ENCODE results near the gene IFT52. TPM values are rescaled to one million over a fixed set of nuclear protein-coding genes. Genes with fewer than 3 reads are reported as not detected.

The IFT52 gene
- total RNA-seq, 4 donors from 2014 or later, result 1.4 to 83.4 (median 19.9) TPM

- no peak for TF ChIP-seq CTCF (IDR thresholded peaks at IDR 0.05)
- no peak for TF ChIP-seq POLR2A (IDR thresholded peaks at IDR 0.05)
- no peak for TF ChIP-seq EP300 (IDR thresholded peaks at IDR 0.05; ENCODE audit: low read depth)
- no peak for TF ChIP-seq POLR2AphosphoS5 (IDR thresholded peaks at IDR 0.05)
- intact Hi-C loops (cut with DNase I; ENCODE audit: low total_unique reads), result no loop called here
- Histone ChIP-seq H3K27me3 (no peaks in the 10 kb centered on the region), H3K4me3 (no peak overlapping the region), H3K4me1 (no peaks in the 10 kb centered on the region), H3K27ac (no peak overlapping the region), H3K9me3 (no peaks in the 10 kb centered on the region), H3K36me3 (no peaks in the 10 kb centered on the region)
- no peak for DNase-seq
- in situ Hi-C loops (cut with MboI; ENCODE audit: low pct_ligation_motif_present in 1 of 4, low pct_unique_long_range_greater_than_20kb in 1 of 4, low sequenced_read_pairs in 3 of 4), result loop anchor here in 3 of 4 donors (10.0 to 25.0 kb wide), 3 partner anchors 156 to 254 kb away; no protein-coding TSS in a partner anchor
- WGBS, 2 donors (ENCODE audit: low coverage in 1 of 2), result 92 to 97% methylated on average over 8 to 9 of the region's 9 CpGs
Observed at GRCh38 chr20:43690943-43691598, 100.3 kb downstream of the IFT52 start.

GRCh38 chr20:43691928-43692524, 101.3 kb downstream of the IFT52 start:
- DNase-seq, result peak; percentile 79
- Histone ChIP-seq H3K36me3 (no peaks in the 10 kb centered on the region), H3K4me1 (no peaks in the 10 kb centered on the region), H3K27me3 (no peaks in the 10 kb centered on the region), H3K9me3 (no peaks in the 10 kb centered on the region), H3K4me3 (no peak overlapping the region), H3K27ac (no peak overlapping the region)
- 79% methylated on average over 5 of the region's 5 CpGs; no CpG with 5 or more reads in 1 of the 2 donors for WGBS, 2 donors (ENCODE audit: low coverage in 1 of 2)
- in situ Hi-C loops (cut with MboI; ENCODE audit: low pct_ligation_motif_present in 1 of 4, low pct_unique_long_range_greater_than_20kb in 1 of 4, low sequenced_read_pairs in 3 of 4), result loop anchor here in 3 of 4 donors (10.0 to 25.0 kb wide), 3 partner anchors 157 to 255 kb away; no protein-coding TSS in a partner anchor
- intact Hi-C loops (cut with DNase I; ENCODE audit: low total_unique reads), result no loop called here
- TF ChIP-seq POLR2AphosphoS5 (IDR thresholded peaks at IDR 0.05) (no peak), CTCF (IDR thresholded peaks at IDR 0.05) (peak; percentile 30 to 61 (median 57)), EP300 (IDR thresholded peaks at IDR 0.05; ENCODE audit: low read depth) (no peak), POLR2A (IDR thresholded peaks at IDR 0.05) (no peak)

- no peak for DNase-seq
- no peak overlapping the region for H3K4me3 ChIP-seq
- no peaks in the 10 kb centered on the region for H3K9me3 ChIP-seq
- in situ Hi-C loops (cut with MboI; ENCODE audit: low pct_ligation_motif_present in 1 of 4, low pct_unique_long_range_greater_than_20kb in 1 of 4, low sequenced_read_pairs in 3 of 4) (loop anchor here in 3 of 4 donors (10.0 to 25.0 kb wide), 3 partner anchors 160 to 257 kb away; no protein-coding TSS in a partner anchor), intact Hi-C loops (cut with DNase I; ENCODE audit: low total_unique reads) (no loop called here)
- 96 to 98% methylated on average over 3 of the region's 3 CpGs for whole genome bisulfite sequencing, 2 donors (ENCODE audit: low coverage in 1 of 2)
- no peaks in the 10 kb centered on the region for H3K4me1 ChIP-seq
- no peak for TF ChIP-seq CTCF (IDR thresholded peaks at IDR 0.05)
- TF ChIP-seq POLR2A (IDR thresholded peaks at IDR 0.05), result no peak
- no peak for TF ChIP-seq EP300 (IDR thresholded peaks at IDR 0.05; ENCODE audit: low read depth)
- no peak for TF ChIP-seq POLR2AphosphoS5 (IDR thresholded peaks at IDR 0.05)
- no peak overlapping the region for H3K27ac ChIP-seq
- no peaks in the 10 kb centered on the region for H3K36me3 ChIP-seq
- H3K27me3 ChIP-seq, result no peaks in the 10 kb centered on the region
Observed at GRCh38 chr20:43694763-43695162, 104.0 kb downstream of the IFT52 start.

- WGBS, 2 donors (ENCODE audit: low coverage in 1 of 2), result 90% methylated on average over 2 to 8 of the region's 8 CpGs
- TF ChIP-seq CTCF (IDR thresholded peaks at IDR 0.05), result no peak
- no peak for TF ChIP-seq POLR2AphosphoS5 (IDR thresholded peaks at IDR 0.05)
- no peak for TF ChIP-seq EP300 (IDR thresholded peaks at IDR 0.05; ENCODE audit: low read depth)
- Histone ChIP-seq H3K4me1 (no peaks in the 10 kb centered on the region), H3K27ac (no peak overlapping the region), H3K4me3 (no peak overlapping the region), H3K27me3 (no peaks in the 10 kb centered on the region), H3K9me3 (no peaks in the 10 kb centered on the region), H3K36me3 (no peaks in the 10 kb centered on the region)
- in situ Hi-C loops (cut with MboI; ENCODE audit: low pct_ligation_motif_present in 1 of 4, low pct_unique_long_range_greater_than_20kb in 1 of 4, low sequenced_read_pairs in 3 of 4) (loop anchor here in 3 of 4 donors (10.0 to 25.0 kb wide), 3 partner anchors 161 to 258 kb away; no protein-coding TSS in a partner anchor), intact Hi-C loops (cut with DNase I; ENCODE audit: low total_unique reads) (no loop called here)
- no peak for DNase-seq
Observed at GRCh38 chr20:43695571-43695970, 104.8 kb downstream of the IFT52 start.
